GM06990 (cell line): Measurements from ENCODE around the gene CHRNA3.

ENCODE experiments used
- DNase-seq: peaks from one replicate; pipeline ENCODE4 v3.0.0-alpha.2; 2011; ENCODE audit not compliant: insufficient read length; ENCODE audit errors: extremely low read depth
- H3K27me3 ChIP-seq: replicated peaks from 2 replicates; pipeline ENCODE4 v1.6.0; 2011; ENCODE audit warnings: low read length; ENCODE audit not compliant: control insufficient read depth, insufficient read depth
- H3K36me3 ChIP-seq: 2 replicates; pipeline ENCODE4 v1.5.1; 2011; ENCODE audit warnings: low read length; ENCODE audit not compliant: control insufficient read depth, insufficient read depth
- H3K4me3 ChIP-seq: replicated peaks from 2 replicates; pipeline ENCODE4 v1.5.1; 2011; ENCODE audit warnings: low read depth, mild to moderate bottlenecking, control low read depth, low read length
- CTCF ChIP-seq: IDR thresholded peaks from 2 replicates; pipeline ENCODE4 v1.5.1; 2011; ENCODE audit warnings: low read length, control low read depth, mild to moderate bottlenecking, inconsistent platforms; ENCODE audit not compliant: insufficient read depth, poor library complexity, severe bottlenecking

Gene CHRNA3

GRCh38 chr15:78641102-78641748 lies 20.4 kb upstream of the CHRNA3 start, which contains the start of gene CHRNB4:
Gene CHRNB4, minus strand, starts transcription at chr15:78641210. Its CDS starts 77 bp downstream, at chr15:78641133.
- Histone ChIP-seq H3K4me3 (peak within 1 kb of the TSS; percentile 46), H3K36me3 (no peaks in the 10 kb centered on the region), H3K27me3 (no peaks in the 10 kb centered on the region; the same call in 1 of the 2 replicates)
- no peak for TF ChIP-seq CTCF
- no peak for DNase-seq

GRCh38 chr15:78640527-78641101 lies 19.8 kb upstream of the CHRNA3 start:
- Histone ChIP-seq H3K36me3 (no peaks in the 10 kb centered on the region), H3K4me3 (peak overlapping the region; percentile 46), H3K27me3 (no peaks in the 10 kb centered on the region; the same call in 1 of the 2 replicates)
- no peak for TF ChIP-seq CTCF
- DNase-seq = no peak

GRCh38 chr15:78638658-78639314 lies 18.0 kb upstream of the CHRNA3 start:
- no peaks in the 10 kb centered on the region for H3K36me3 ChIP-seq
- peak; percentile 70 for TF ChIP-seq CTCF
- DNase-seq = no peak
- H3K27me3 ChIP-seq = no peaks in the 10 kb centered on the region; the same call in 1 of the 2 replicates
- H3K4me3 ChIP-seq = no peak overlapping the region

- Histone ChIP-seq H3K27me3 (no peaks in the 10 kb centered on the region; the same call in 1 of the 2 replicates), H3K36me3 (no peaks in the 10 kb centered on the region), H3K4me3 (no peak overlapping the region)
- no peak for TF ChIP-seq CTCF
- no peak for DNase-seq
Observed at GRCh38 chr15:78637776-78638435, 17.1 kb upstream of the CHRNA3 start.

GRCh38 chr15:78636378-78636859 lies 15.6 kb upstream of the CHRNA3 start:
- Histone ChIP-seq H3K4me3 (no peak overlapping the region), H3K36me3 (no peaks in the 10 kb centered on the region), H3K27me3 (no peaks in the 10 kb centered on the region; the same call in 1 of the 2 replicates)
- no peak for TF ChIP-seq CTCF
- no peak for DNase-seq
